ENCODE measurements around the gene TBL1X.

TBL1X gene

DNA sequence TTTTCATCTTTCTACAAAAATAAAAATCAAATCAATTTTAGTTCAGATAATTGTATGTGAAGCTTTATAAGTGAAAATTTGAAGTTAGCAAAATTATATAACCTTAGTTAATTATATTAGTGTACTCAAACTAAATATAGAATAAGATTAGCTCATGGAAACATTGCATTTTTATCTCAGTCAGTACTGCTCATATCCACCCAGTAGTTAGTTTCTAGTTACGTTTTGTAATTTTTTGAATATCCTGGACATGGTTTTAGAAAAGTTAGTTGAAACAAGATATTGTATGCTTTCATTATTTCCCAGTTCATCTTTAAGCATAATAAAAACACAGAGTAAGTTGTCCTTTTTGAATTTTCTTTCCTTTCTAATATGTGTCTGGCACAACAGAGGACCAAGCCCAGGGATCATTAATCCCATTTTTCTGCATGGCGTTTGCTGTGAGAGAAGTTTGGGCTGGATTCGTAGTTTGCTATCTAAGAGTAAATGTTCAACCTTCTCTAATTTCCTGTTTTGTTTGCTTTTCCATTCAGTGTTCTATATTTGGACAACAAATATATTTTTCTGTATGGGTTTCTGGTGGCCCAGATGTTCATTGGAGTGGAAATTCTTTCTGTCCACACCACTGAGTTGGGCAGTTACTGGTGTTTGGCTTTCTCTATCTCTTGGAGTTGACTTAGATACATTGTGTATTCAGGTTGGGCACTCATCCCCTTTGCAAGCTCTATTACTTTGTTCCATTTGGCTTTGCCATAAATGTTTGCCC lies 12.1 kb downstream of the TBL1X start:
- H3K14ac ChIP-seq (ENCODE audit: low read length), result no peak overlapping the region
- no peak overlapping the region for H3K23ac ChIP-seq (ENCODE audit: low read depth, low read length, poor library complexity)
- H3K4me3 ChIP-seq (ENCODE audit: low read length in 2 of 2), result no peak overlapping the region
- H3K4me2 ChIP-seq (ENCODE audit: insufficient read depth, low read length, poor library complexity, severe bottlenecking), result no peak overlapping the region
- H2AFZ ChIP-seq (ENCODE audit: low read length), result no peak overlapping the region
- H3K9me3 ChIP-seq (replicated peaks in 1 of 2; ENCODE audit: control insufficient read depth in 2 of 2, insufficient read depth in 1 of 2, low read depth in 1 of 2, low read length in 2 of 2), result no peaks in the 10 kb centered on the region
- no peaks in the 10 kb centered on the region for H3K36me3 ChIP-seq (replicated peaks in 1 of 2; ENCODE audit: control insufficient read depth in 2 of 2, insufficient read depth in 2 of 2, low read length in 2 of 2)
- H2BK5ac ChIP-seq (ENCODE audit: low read length), result no peak overlapping the region
- no CpG with 5 or more reads among the region's 3 CpGs for WGBS, 2 donors (ENCODE audit: extremely low coverage in 2 of 2, insufficient read length in 2 of 2, insufficient replicate concordance in 1 of 2)
- H3K27me3 ChIP-seq (ENCODE audit: control insufficient read depth in 3 of 3, insufficient read depth in 3 of 3, low read depth in 1 of 3, low read length in 3 of 3), result no peaks in the 10 kb centered on the region
- H3K4ac ChIP-seq (ENCODE audit: low read length), result no peak overlapping the region
- no peaks in the 10 kb centered on the region for H3K4me1 ChIP-seq (ENCODE audit: control insufficient read depth in 2 of 2, insufficient read depth in 1 of 2, low read depth in 1 of 2, low read length in 2 of 2)
- no peaks in the 10 kb centered on the region for H3K79me1 ChIP-seq (ENCODE audit: low read depth, low read length)
- H3K18ac ChIP-seq (ENCODE audit: low read length), result no peak overlapping the region
- H2BK15ac ChIP-seq (ENCODE audit: low read length), result no peak overlapping the region
- H4K91ac ChIP-seq (ENCODE audit: low read depth, low read length, poor library complexity), result no peak overlapping the region
- no peak overlapping the region for H4K8ac ChIP-seq (ENCODE audit: low read depth, low read length)
- no peak for DNase-seq (ENCODE audit: low spot score)
- H3K27ac ChIP-seq (replicated peaks; ENCODE audit: low read length), result no peak overlapping the region
- H3K9ac ChIP-seq (ENCODE audit: low read depth, low read length, poor library complexity), result no peak overlapping the region
- no peak overlapping the region for H2BK120ac ChIP-seq (ENCODE audit: low read depth, low read length)
- H2BK12ac ChIP-seq (ENCODE audit: low read length), result no peak overlapping the region
- no peak overlapping the region for H2AK5ac ChIP-seq (ENCODE audit: low read depth, low read length)

DNA sequence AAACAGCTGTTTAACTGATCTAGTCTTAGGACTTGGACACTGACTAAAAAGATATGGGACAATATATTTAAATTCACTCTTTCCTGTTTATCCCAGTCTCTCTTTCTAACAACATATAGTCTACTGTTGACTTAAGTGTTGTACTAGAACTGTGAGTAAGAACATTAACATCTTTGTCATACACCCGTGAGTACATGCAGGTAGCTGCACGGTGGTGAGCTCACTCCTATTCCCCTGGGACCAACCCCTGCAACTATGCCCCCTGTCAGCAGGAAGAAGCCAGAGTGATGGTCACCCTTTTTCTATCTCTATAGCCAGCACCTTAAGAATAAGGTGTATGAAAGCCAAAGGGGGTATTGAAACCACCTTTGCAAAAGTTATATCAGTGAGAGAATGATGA lies 17.6 kb downstream of the TBL1X start:
- Histone ChIP-seq H3K18ac (ENCODE audit: low read length) (no peak overlapping the region), H3K4ac (ENCODE audit: low read length) (no peak overlapping the region), H3K14ac (ENCODE audit: low read length) (no peak overlapping the region), H3K4me3 (ENCODE audit: low read length in 2 of 2) (no peak overlapping the region), H2BK5ac (ENCODE audit: low read length) (no peak overlapping the region), H3K27me3 (ENCODE audit: control insufficient read depth in 3 of 3, insufficient read depth in 3 of 3, low read depth in 1 of 3, low read length in 3 of 3) (no peaks in the 10 kb centered on the region), H2BK120ac (ENCODE audit: low read depth, low read length) (no peak overlapping the region), H3K79me1 (ENCODE audit: low read depth, low read length) (no peaks in the 10 kb centered on the region), H3K36me3 (replicated peaks in 1 of 2; ENCODE audit: control insufficient read depth in 2 of 2, insufficient read depth in 2 of 2, low read length in 2 of 2) (no peaks in the 10 kb centered on the region), H2BK15ac (ENCODE audit: low read length) (no peak overlapping the region), H3K4me2 (ENCODE audit: insufficient read depth, low read length, poor library complexity, severe bottlenecking) (no peak overlapping the region), H3K9ac (ENCODE audit: low read depth, low read length, poor library complexity) (no peak overlapping the region), H3K23ac (ENCODE audit: low read depth, low read length, poor library complexity) (no peak overlapping the region), H3K4me1 (ENCODE audit: control insufficient read depth in 2 of 2, insufficient read depth in 1 of 2, low read depth in 1 of 2, low read length in 2 of 2) (no peaks in the 10 kb centered on the region), H3K9me3 (replicated peaks in 1 of 2; ENCODE audit: control insufficient read depth in 2 of 2, insufficient read depth in 1 of 2, low read depth in 1 of 2, low read length in 2 of 2) (no peaks in the 10 kb centered on the region), H2BK12ac (ENCODE audit: low read length) (no peak overlapping the region), H2AFZ (ENCODE audit: low read length) (no peak overlapping the region), H3K27ac (replicated peaks; ENCODE audit: low read length) (no peak overlapping the region), H4K91ac (ENCODE audit: low read depth, low read length, poor library complexity) (no peak overlapping the region), H2AK5ac (ENCODE audit: low read depth, low read length) (no peak overlapping the region), H4K8ac (ENCODE audit: low read depth, low read length) (no peak overlapping the region)
- WGBS, 2 donors (ENCODE audit: extremely low coverage in 2 of 2, insufficient read length in 2 of 2, insufficient replicate concordance in 1 of 2), result no CpG with 5 or more reads among the region's 2 CpGs
- DNase-seq (ENCODE audit: low spot score), result no peak

DNA sequence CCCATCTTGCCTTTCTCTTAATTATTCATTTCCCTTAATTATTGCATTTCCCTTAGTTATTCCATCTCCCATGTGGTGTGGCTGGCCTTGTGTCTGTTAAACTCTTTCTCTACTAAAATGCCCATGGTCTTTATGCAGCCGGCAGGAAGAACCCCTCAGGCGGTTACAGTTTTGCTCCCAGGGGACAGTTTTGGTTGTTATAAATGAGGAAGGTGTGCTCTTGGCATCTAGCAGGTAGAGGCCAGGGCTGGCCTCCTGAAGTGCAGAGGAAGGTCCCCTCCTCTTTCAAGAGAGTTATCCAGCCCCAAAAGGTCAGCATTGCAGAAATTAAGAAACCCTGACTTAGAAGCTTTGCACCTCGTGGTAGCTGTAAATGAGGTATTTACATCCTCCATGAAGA lies 18.0 kb downstream of the TBL1X start:
- no peaks in the 10 kb centered on the region for H3K79me1 ChIP-seq (ENCODE audit: low read depth, low read length)
- whole genome bisulfite sequencing, 2 donors (ENCODE audit: extremely low coverage in 2 of 2, insufficient read length in 2 of 2, insufficient replicate concordance in 1 of 2), result no CpG with 5 or more reads among the region's 3 CpGs
- H2BK5ac ChIP-seq (ENCODE audit: low read length), result no peak overlapping the region
- no peaks in the 10 kb centered on the region for H3K4me1 ChIP-seq (ENCODE audit: control insufficient read depth in 2 of 2, insufficient read depth in 1 of 2, low read depth in 1 of 2, low read length in 2 of 2)
- no peaks in the 10 kb centered on the region for H3K9me3 ChIP-seq (replicated peaks in 1 of 2; ENCODE audit: control insufficient read depth in 2 of 2, insufficient read depth in 1 of 2, low read depth in 1 of 2, low read length in 2 of 2)
- H2AFZ ChIP-seq (ENCODE audit: low read length), result no peak overlapping the region
- H4K91ac ChIP-seq (ENCODE audit: low read depth, low read length, poor library complexity), result no peak overlapping the region
- H3K4ac ChIP-seq (ENCODE audit: low read length), result no peak overlapping the region
- no peak overlapping the region for H3K23ac ChIP-seq (ENCODE audit: low read depth, low read length, poor library complexity)
- no peak overlapping the region for H3K27ac ChIP-seq (replicated peaks; ENCODE audit: low read length)
- H3K9ac ChIP-seq (ENCODE audit: low read depth, low read length, poor library complexity), result no peak overlapping the region
- H4K8ac ChIP-seq (ENCODE audit: low read depth, low read length), result no peak overlapping the region
- no peak overlapping the region for H3K4me3 ChIP-seq (ENCODE audit: low read length in 2 of 2)
- no peak overlapping the region for H2BK120ac ChIP-seq (ENCODE audit: low read depth, low read length)
- H2BK15ac ChIP-seq (ENCODE audit: low read length), result no peak overlapping the region
- no peak overlapping the region for H3K14ac ChIP-seq (ENCODE audit: low read length)
- H3K18ac ChIP-seq (ENCODE audit: low read length), result no peak overlapping the region
- no peak overlapping the region for H2AK5ac ChIP-seq (ENCODE audit: low read depth, low read length)
- no peak overlapping the region for H2BK12ac ChIP-seq (ENCODE audit: low read length)
- H3K36me3 ChIP-seq (replicated peaks in 1 of 2; ENCODE audit: control insufficient read depth in 2 of 2, insufficient read depth in 2 of 2, low read length in 2 of 2), result no peaks in the 10 kb centered on the region
- no peaks in the 10 kb centered on the region for H3K27me3 ChIP-seq (ENCODE audit: control insufficient read depth in 3 of 3, insufficient read depth in 3 of 3, low read depth in 1 of 3, low read length in 3 of 3)
- DNase-seq (ENCODE audit: low spot score), result no peak
- no peak overlapping the region for H3K4me2 ChIP-seq (ENCODE audit: insufficient read depth, low read length, poor library complexity, severe bottlenecking)

DNA sequence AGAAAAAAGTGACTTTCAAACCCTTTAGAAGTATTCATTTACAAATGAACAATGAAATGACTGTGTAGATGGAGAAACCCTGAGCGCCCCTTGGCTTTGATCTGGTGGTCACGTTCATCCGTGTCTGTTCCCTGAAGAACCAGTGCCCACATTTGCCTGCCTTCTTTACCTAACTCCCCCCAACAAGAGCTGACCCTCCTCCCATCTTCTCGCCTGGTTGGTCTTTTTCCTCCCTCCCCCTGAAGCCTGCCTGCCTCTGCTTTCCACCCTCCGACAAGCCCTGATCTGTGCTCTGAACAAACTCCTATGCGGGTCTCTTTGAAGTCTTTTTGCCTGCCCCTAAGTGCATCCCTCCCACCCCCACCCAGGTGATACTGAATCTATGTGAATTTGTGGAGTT lies 18.5 kb downstream of the TBL1X start:
- H2AK5ac ChIP-seq (ENCODE audit: low read depth, low read length), result no peak overlapping the region
- H3K4me2 ChIP-seq (ENCODE audit: insufficient read depth, low read length, poor library complexity, severe bottlenecking), result no peak overlapping the region
- H3K14ac ChIP-seq (ENCODE audit: low read length), result no peak overlapping the region
- H2BK15ac ChIP-seq (ENCODE audit: low read length), result no peak overlapping the region
- no peak overlapping the region for H2BK12ac ChIP-seq (ENCODE audit: low read length)
- H3K23ac ChIP-seq (ENCODE audit: low read depth, low read length, poor library complexity), result no peak overlapping the region
- H4K8ac ChIP-seq (ENCODE audit: low read depth, low read length), result no peak overlapping the region
- H2BK5ac ChIP-seq (ENCODE audit: low read length), result no peak overlapping the region
- H3K18ac ChIP-seq (ENCODE audit: low read length), result no peak overlapping the region
- no peak overlapping the region for H4K91ac ChIP-seq (ENCODE audit: low read depth, low read length, poor library complexity)
- no peak overlapping the region for H2AFZ ChIP-seq (ENCODE audit: low read length)
- no peaks in the 10 kb centered on the region for H3K79me1 ChIP-seq (ENCODE audit: low read depth, low read length)
- no peaks in the 10 kb centered on the region for H3K4me1 ChIP-seq (ENCODE audit: control insufficient read depth in 2 of 2, insufficient read depth in 1 of 2, low read depth in 1 of 2, low read length in 2 of 2)
- H3K9me3 ChIP-seq (replicated peaks in 1 of 2; ENCODE audit: control insufficient read depth in 2 of 2, insufficient read depth in 1 of 2, low read depth in 1 of 2, low read length in 2 of 2), result no peaks in the 10 kb centered on the region
- H3K27ac ChIP-seq (replicated peaks; ENCODE audit: low read length), result no peak overlapping the region
- no peak for DNase-seq (ENCODE audit: low spot score)
- H2BK120ac ChIP-seq (ENCODE audit: low read depth, low read length), result no peak overlapping the region
- H3K36me3 ChIP-seq (replicated peaks in 1 of 2; ENCODE audit: control insufficient read depth in 2 of 2, insufficient read depth in 2 of 2, low read length in 2 of 2), result no peaks in the 10 kb centered on the region
- no peak overlapping the region for H3K4ac ChIP-seq (ENCODE audit: low read length)
- H3K9ac ChIP-seq (ENCODE audit: low read depth, low read length, poor library complexity), result no peak overlapping the region
- no CpG with 5 or more reads among the region's 6 CpGs for WGBS, 2 donors (ENCODE audit: extremely low coverage in 2 of 2, insufficient read length in 2 of 2, insufficient replicate concordance in 1 of 2)
- no peaks in the 10 kb centered on the region for H3K27me3 ChIP-seq (ENCODE audit: control insufficient read depth in 3 of 3, insufficient read depth in 3 of 3, low read depth in 1 of 3, low read length in 3 of 3)
- no peak overlapping the region for H3K4me3 ChIP-seq (ENCODE audit: low read length in 2 of 2)

Measured in neuronal stem cell (in vitro differentiated cells).